T-helper 1 cell treated with Interleukin-12 subunit alpha and Interleukin-12 subunit beta and Interleukin-4 antibody, amounts not matched to agents 30 μg/mL and 1 μg/mL, for 36 hours (primary cell): ENCODE data around the gene CHST12.
"Not testable (repeated sequence)": the region's sequence is repeated elsewhere in the genome, so short reads cannot be mapped to it uniquely, and the experiment has no call there.

Experiments
- H3K27ac Mint-ChIP-seq: one replicate; pipeline ENCODE4 v1.8.0; 2021; ENCODE audit warnings: mild to moderate bottlenecking, mixed read lengths
- H3K27me3 Mint-ChIP-seq: one replicate; pipeline ENCODE4 v1.8.0; 2021; ENCODE audit warnings: low read depth, mixed read lengths
- H3K36me3 Mint-ChIP-seq: one replicate; pipeline ENCODE4 v1.8.0; 2021; ENCODE audit warnings: low read depth, mixed read lengths
- H3K4me1 Mint-ChIP-seq: one replicate; pipeline ENCODE4 v1.8.0; 2021; ENCODE audit warnings: low read depth, mixed read lengths
- H3K4me3 Mint-ChIP-seq: one replicate; pipeline ENCODE4 v1.8.0; 2021; ENCODE audit warnings: mild to moderate bottlenecking, moderate library complexity, mixed read lengths
- H3K9me3 Mint-ChIP-seq: one replicate; pipeline ENCODE4 v1.8.0; 2021; ENCODE audit warnings: mixed read lengths

The CHST12 gene

GRCh38 chr7:2405201-2405600 is 1.8 kb downstream of the CHST12 start:
- H3K27ac Mint-ChIP-seq, result peak overlapping the region; percentile 95
- H3K27me3 Mint-ChIP-seq, result no peaks in the 10 kb centered on the region
- no peaks in the 10 kb centered on the region for H3K9me3 Mint-ChIP-seq
- peaks cover 51% of the 10 kb centered on the region for H3K4me1 Mint-ChIP-seq
- H3K4me3 Mint-ChIP-seq, result peak overlapping the region; percentile 89
- H3K36me3 Mint-ChIP-seq, result peaks cover 18% of the 10 kb centered on the region

- Mint-ChIP-seq H3K9me3 (no peaks in the 10 kb centered on the region), H3K36me3 (peaks cover 21% of the 10 kb centered on the region), H3K27ac (peak overlapping the region; percentile 95), H3K4me3 (peak overlapping the region; percentile 89), H3K4me1 (peaks cover 55% of the 10 kb centered on the region), H3K27me3 (no peaks in the 10 kb centered on the region)
Measured at GRCh38 chr7:2405601-2406345, 2.4 kb downstream of the CHST12 start.

- H3K27me3 Mint-ChIP-seq, result no peaks in the 10 kb centered on the region
- no peaks in the 10 kb centered on the region for H3K9me3 Mint-ChIP-seq
- peak overlapping the region; percentile 69 for H3K27ac Mint-ChIP-seq
- peak overlapping the region; percentile 55 for H3K4me3 Mint-ChIP-seq
- peaks cover 54% of the 10 kb centered on the region for H3K4me1 Mint-ChIP-seq
- peaks cover 20% of the 10 kb centered on the region for H3K36me3 Mint-ChIP-seq
Measured at GRCh38 chr7:2409745-2410414, 6.5 kb downstream of the CHST12 start.

GRCh38 chr7:2411049-2411448 is 7.6 kb downstream of the CHST12 start:
- Mint-ChIP-seq H3K4me1 (peaks cover 44% of the 10 kb centered on the region), H3K27ac (no peak overlapping the region), H3K9me3 (no peaks in the 10 kb centered on the region)

GRCh38 chr7:2411815-2412586 is 8.6 kb downstream of the CHST12 start:
- no peak overlapping the region for H3K4me3 Mint-ChIP-seq
- peaks cover 18% of the 10 kb centered on the region for H3K36me3 Mint-ChIP-seq
- no peak overlapping the region for H3K27ac Mint-ChIP-seq
- no peaks in the 10 kb centered on the region for H3K9me3 Mint-ChIP-seq
- H3K4me1 Mint-ChIP-seq, result peaks cover 43% of the 10 kb centered on the region
- no peaks in the 10 kb centered on the region for H3K27me3 Mint-ChIP-seq

More at GRCh38 chr7:2411049-2411448, 7.6 kb downstream of the CHST12 start:
- Mint-ChIP-seq H3K4me3 (no peak overlapping the region), H3K27me3 (no peaks in the 10 kb centered on the region), H3K36me3 (peaks cover 20% of the 10 kb centered on the region)

GRCh38 chr7:2412587-2413201 is 9.3 kb downstream of the CHST12 start:
- no peaks in the 10 kb centered on the region for H3K9me3 Mint-ChIP-seq
- no peak overlapping the region for H3K27ac Mint-ChIP-seq
- no peaks in the 10 kb centered on the region for H3K27me3 Mint-ChIP-seq
- peaks cover 18% of the 10 kb centered on the region for H3K36me3 Mint-ChIP-seq
- peaks cover 44% of the 10 kb centered on the region for H3K4me1 Mint-ChIP-seq
- H3K4me3 Mint-ChIP-seq, result no peak overlapping the region

GRCh38 chr7:2416063-2416462 is 12.7 kb downstream of the CHST12 start:
- Mint-ChIP-seq H3K27me3 (no peaks in the 10 kb centered on the region), H3K9me3 (no peaks in the 10 kb centered on the region), H3K27ac (no peak overlapping the region), H3K36me3 (peaks cover 11% of the 10 kb centered on the region), H3K4me1 (peaks cover 36% of the 10 kb centered on the region), H3K4me3 (no peak overlapping the region)

GRCh38 chr7:2416650-2417049 is 13.2 kb downstream of the CHST12 start:
- no peaks in the 10 kb centered on the region for H3K9me3 Mint-ChIP-seq
- H3K27me3 Mint-ChIP-seq, result no peaks in the 10 kb centered on the region
- peak overlapping the region; percentile 50 for H3K27ac Mint-ChIP-seq

GRCh38 chr7:2417178-2417577 is 13.8 kb downstream of the CHST12 start:
- H3K4me1 Mint-ChIP-seq, result peaks cover 39% of the 10 kb centered on the region
- H3K4me3 Mint-ChIP-seq, H3K27me3 Mint-ChIP-seq, H3K27ac Mint-ChIP-seq, H3K9me3 Mint-ChIP-seq: not testable (repeated sequence)
- H3K36me3 Mint-ChIP-seq, result peaks cover 14% of the 10 kb centered on the region

More at GRCh38 chr7:2416650-2417049, 13.2 kb downstream of the CHST12 start:
- peaks cover 11% of the 10 kb centered on the region for H3K36me3 Mint-ChIP-seq
- peaks cover 36% of the 10 kb centered on the region for H3K4me1 Mint-ChIP-seq
- no peak overlapping the region for H3K4me3 Mint-ChIP-seq

GRCh38 chr7:2417981-2418481 is 14.6 kb downstream of the CHST12 start:
- peaks cover 14% of the 10 kb centered on the region for H3K36me3 Mint-ChIP-seq
- H3K4me3 Mint-ChIP-seq, result peak overlapping the region; percentile 41
- H3K9me3 Mint-ChIP-seq, result no peaks in the 10 kb centered on the region
- no peaks in the 10 kb centered on the region for H3K27me3 Mint-ChIP-seq
- peak overlapping the region; percentile 55 for H3K27ac Mint-ChIP-seq
- peaks cover 35% of the 10 kb centered on the region for H3K4me1 Mint-ChIP-seq

GRCh38 chr7:2420216-2420933 is 17.0 kb downstream of the CHST12 start:
- H3K27me3 Mint-ChIP-seq, result no peaks in the 10 kb centered on the region
- H3K9me3 Mint-ChIP-seq, result no peaks in the 10 kb centered on the region
- no peak overlapping the region for H3K4me3 Mint-ChIP-seq
- peaks cover 11% of the 10 kb centered on the region for H3K36me3 Mint-ChIP-seq
- H3K27ac Mint-ChIP-seq, result no peak overlapping the region
- H3K4me1 Mint-ChIP-seq, result peaks cover 29% of the 10 kb centered on the region

GRCh38 chr7:2421943-2422310 is 18.5 kb downstream of the CHST12 start:
- H3K27ac Mint-ChIP-seq, result no peak overlapping the region
- no peaks in the 10 kb centered on the region for H3K9me3 Mint-ChIP-seq
- H3K4me1 Mint-ChIP-seq, result peaks cover 24% of the 10 kb centered on the region
- no peaks in the 10 kb centered on the region for H3K27me3 Mint-ChIP-seq
- peaks cover 6% of the 10 kb centered on the region for H3K36me3 Mint-ChIP-seq
- no peak overlapping the region for H3K4me3 Mint-ChIP-seq

- Mint-ChIP-seq H3K9me3 (peaks cover 1% of the 10 kb centered on the region), H3K27me3 (no peaks in the 10 kb centered on the region), H3K4me1 (peaks cover 12% of the 10 kb centered on the region), H3K36me3 (peaks cover 10% of the 10 kb centered on the region), H3K4me3 (no peak overlapping the region), H3K27ac (no peak overlapping the region)
Measured at GRCh38 chr7:2425749-2426148, 22.3 kb downstream of the CHST12 start.
